ENCODE results near the gene EGFLAM.

- no peak for TF ChIP-seq CTCF (IDR thresholded peaks at IDR 0.05; ENCODE audit: poor library complexity)
- TF ChIP-seq EZH2 (IDR thresholded peaks at IDR 0.05; ENCODE audit: borderline replicate concordance), result no peak
- TF ChIP-seq EZH2phosphoT487 (IDR thresholded peaks at IDR 0.05; ENCODE audit: low read depth, severe bottlenecking, unreplicated experiment), result no peak
These were observed 188.7 kb downstream of the EGFLAM start for GRCh38 chr5:38447056-38447455.
